Breast epithelium (tissue), 3 donors: ENCODE measurements around the gene RNU11.

Source experiments
- POLR2A ChIP-seq: fragments of 450-650 bp; IDR thresholded peaks from one replicate; pipeline ENCODE4 v1.6.1; 2016; ENCODE audit warnings: antibody characterized with exemption, mild to moderate bottlenecking, moderate library complexity
- TF ChIP-seq, protein P1 (sequence below), 3 donors: fragments of 450-650 bp; IDR thresholded peaks; one replicate each; pipeline ENCODE4 v1.5.1; 2016 to 2017; ENCODE audit warnings: antibody characterized with exemption in 3 of 3, mild to moderate bottlenecking in 3 of 3, moderate library complexity in 3 of 3

DNA sequence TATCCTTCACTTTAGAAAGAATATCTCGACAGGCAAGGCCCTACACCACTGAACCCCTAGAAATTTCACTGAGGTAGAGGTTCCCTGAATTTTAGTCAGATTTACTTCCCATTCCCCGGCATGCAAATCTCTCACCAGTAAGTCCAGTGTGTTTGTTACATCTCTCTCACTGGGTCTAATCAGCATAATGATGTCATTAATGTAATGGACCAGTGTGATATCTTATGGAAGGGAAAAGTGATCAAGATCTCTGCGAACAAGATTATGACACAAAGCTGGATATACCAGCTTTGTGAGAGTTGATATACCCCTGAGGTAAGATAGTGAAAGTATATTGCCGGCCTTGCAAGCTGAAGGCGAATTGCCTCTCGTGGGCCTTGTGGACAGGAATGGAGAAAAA is 7.9 kb downstream of the RNU11 start:
- TF ChIP-seq, protein P1, sequence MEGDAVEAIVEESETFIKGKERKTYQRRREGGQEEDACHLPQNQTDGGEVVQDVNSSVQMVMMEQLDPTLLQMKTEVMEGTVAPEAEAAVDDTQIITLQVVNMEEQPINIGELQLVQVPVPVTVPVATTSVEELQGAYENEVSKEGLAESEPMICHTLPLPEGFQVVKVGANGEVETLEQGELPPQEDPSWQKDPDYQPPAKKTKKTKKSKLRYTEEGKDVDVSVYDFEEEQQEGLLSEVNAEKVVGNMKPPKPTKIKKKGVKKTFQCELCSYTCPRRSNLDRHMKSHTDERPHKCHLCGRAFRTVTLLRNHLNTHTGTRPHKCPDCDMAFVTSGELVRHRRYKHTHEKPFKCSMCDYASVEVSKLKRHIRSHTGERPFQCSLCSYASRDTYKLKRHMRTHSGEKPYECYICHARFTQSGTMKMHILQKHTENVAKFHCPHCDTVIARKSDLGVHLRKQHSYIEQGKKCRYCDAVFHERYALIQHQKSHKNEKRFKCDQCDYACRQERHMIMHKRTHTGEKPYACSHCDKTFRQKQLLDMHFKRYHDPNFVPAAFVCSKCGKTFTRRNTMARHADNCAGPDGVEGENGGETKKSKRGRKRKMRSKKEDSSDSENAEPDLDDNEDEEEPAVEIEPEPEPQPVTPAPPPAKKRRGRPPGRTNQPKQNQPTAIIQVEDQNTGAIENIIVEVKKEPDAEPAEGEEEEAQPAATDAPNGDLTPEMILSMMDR (IDR thresholded peaks at IDR 0.05) = no peak
- no peak for TF ChIP-seq POLR2A
